ENCODE data around the gene RNASE11.
A peak's percentile ranks its signal among the peaks of the same experiment; 100 is the strongest.

RNASE11 gene

GRCh38 chr14:20587489-20588154 is at the start of gene RNASE11:
Gene RNASE11, minus strand, starts transcription at chr14:20588001.
- Histone ChIP-seq H3K27me3 (ENCODE audit: low read depth, low read length) (peaks cover 31% of the 10 kb centered on the region), H3K4me3 (ENCODE audit: low read length) (no peak within 1 kb of the TSS), H3K9ac (ENCODE audit: low read length) (no peak within 1 kb of the TSS), H2AFZ (ENCODE audit: low read depth, low read length) (no peak within 1 kb of the TSS), H3K79me2 (ENCODE audit: low read length) (no peaks in the 10 kb centered on the region), H3K4me1 (ENCODE audit: low read length) (peaks cover 9% of the 10 kb centered on the region), H4K20me1 (ENCODE audit: insufficient read depth, low read length) (no peaks in the 10 kb centered on the region), H3K27ac (ENCODE audit: low read length) (no peak within 1 kb of the TSS), H3K36me3 (replicated peaks; ENCODE audit: low read depth, low read length) (no peaks in the 10 kb centered on the region), H3K4me2 (ENCODE audit: low read length) (no peak within 1 kb of the TSS; the same call in 1 of the 2 replicates), H3K9me3 (ENCODE audit: insufficient read depth, low read length) (no peaks in the 10 kb centered on the region)
- TF ChIP-seq, protein P1, sequence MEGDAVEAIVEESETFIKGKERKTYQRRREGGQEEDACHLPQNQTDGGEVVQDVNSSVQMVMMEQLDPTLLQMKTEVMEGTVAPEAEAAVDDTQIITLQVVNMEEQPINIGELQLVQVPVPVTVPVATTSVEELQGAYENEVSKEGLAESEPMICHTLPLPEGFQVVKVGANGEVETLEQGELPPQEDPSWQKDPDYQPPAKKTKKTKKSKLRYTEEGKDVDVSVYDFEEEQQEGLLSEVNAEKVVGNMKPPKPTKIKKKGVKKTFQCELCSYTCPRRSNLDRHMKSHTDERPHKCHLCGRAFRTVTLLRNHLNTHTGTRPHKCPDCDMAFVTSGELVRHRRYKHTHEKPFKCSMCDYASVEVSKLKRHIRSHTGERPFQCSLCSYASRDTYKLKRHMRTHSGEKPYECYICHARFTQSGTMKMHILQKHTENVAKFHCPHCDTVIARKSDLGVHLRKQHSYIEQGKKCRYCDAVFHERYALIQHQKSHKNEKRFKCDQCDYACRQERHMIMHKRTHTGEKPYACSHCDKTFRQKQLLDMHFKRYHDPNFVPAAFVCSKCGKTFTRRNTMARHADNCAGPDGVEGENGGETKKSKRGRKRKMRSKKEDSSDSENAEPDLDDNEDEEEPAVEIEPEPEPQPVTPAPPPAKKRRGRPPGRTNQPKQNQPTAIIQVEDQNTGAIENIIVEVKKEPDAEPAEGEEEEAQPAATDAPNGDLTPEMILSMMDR (IDR thresholded peaks at IDR 0.05; ENCODE audit: low read depth, low read length): no peak
- TF ChIP-seq EZH2phosphoT487 (IDR thresholded peaks at IDR 0.05; ENCODE audit: low read depth): no peak

DNA sequence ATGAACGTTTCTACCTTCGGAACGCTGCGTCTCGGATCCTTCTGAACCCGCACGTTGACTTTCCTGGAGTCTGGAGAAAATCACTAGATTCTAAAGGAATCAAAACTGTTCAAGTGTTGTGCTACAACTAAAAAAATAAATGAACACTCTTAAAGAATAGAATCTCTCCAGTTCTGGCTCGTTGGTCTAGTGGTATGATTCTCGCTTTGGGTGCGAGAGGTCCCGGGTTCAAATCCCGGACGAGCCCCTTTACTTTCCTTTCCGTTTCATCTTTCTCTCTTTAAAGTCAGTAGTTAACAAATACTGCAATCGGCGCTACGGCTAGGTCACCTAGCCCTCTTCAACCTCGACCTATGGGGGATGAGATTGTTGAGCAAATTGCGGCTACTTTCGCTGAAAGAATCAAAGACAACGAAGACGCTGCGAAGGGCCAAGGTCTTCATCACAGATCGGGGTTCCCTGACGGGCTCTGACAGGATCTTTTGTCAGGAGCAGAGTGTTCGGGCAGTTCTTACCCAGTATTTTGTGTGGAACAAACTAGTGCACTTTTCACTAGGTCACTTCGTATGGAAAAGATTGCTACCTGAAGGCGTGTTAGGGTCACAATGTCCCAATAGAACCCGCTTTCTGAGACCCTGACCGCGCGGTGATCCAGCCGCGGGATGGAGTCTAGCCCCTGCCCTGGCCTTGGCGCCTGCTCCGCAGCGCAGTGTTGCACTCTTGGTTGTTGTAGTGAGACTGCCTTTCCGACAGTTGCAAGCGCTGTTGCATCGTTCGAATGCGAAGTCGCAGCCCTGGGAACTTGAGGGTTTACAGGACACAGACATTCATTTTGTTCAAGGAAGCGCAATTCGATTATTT is 45.3 kb upstream of the RNASE11 start:
- Histone ChIP-seq H3K4me1 (ENCODE audit: low read length) (peaks cover 8% of the 10 kb centered on the region; the same call in 1 of the 2 replicates), H3K9ac (ENCODE audit: low read length) (peak overlapping the region; percentile 72), H3K27ac (ENCODE audit: low read length) (peak overlapping the region; percentile 30), H2AFZ (ENCODE audit: low read depth, low read length) (peak overlapping the region; percentile 78; the same call in 1 of the 2 replicates), H3K9me3 (ENCODE audit: insufficient read depth, low read length) (no peaks in the 10 kb centered on the region), H4K20me1 (ENCODE audit: insufficient read depth, low read length) (no peaks in the 10 kb centered on the region), H3K4me2 (ENCODE audit: low read length) (peak overlapping the region; percentile 86), H3K4me3 (ENCODE audit: low read length) (peak overlapping the region; percentile 83), H3K27me3 (ENCODE audit: low read depth, low read length) (peaks cover 13% of the 10 kb centered on the region), H3K36me3 (replicated peaks; ENCODE audit: low read depth, low read length) (no peaks in the 10 kb centered on the region), H3K79me2 (ENCODE audit: low read length) (no peaks in the 10 kb centered on the region)
- TF ChIP-seq, protein P1 (IDR thresholded peaks at IDR 0.05; ENCODE audit: low read depth, low read length): no peak
- no peak for TF ChIP-seq EZH2phosphoT487 (IDR thresholded peaks at IDR 0.05; ENCODE audit: low read depth)

DNA sequence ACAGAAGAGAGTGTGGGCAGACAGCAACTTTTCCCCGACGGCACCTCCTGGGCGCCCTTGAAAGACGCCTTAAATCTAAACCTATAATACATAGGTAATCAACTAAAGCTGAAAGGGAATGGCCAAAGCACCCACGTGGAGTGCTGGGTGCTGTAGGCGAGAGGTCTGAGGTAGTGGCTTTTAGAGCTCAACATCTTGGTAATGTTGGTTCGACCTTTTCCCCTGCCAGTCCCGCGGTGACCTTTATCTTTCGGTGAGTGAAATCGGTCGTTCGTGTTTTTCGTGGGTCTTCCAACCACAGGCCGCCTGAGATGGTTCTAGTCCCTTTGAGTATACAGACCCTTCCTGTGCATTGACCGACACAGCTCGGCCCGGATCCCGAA is 44.6 kb upstream of the RNASE11 start:
- Histone ChIP-seq H3K9ac (ENCODE audit: low read length) (peak overlapping the region; percentile 72), H3K27ac (ENCODE audit: low read length) (peak overlapping the region; percentile 30), H3K36me3 (replicated peaks; ENCODE audit: low read depth, low read length) (no peaks in the 10 kb centered on the region), H2AFZ (ENCODE audit: low read depth, low read length) (peak overlapping the region; percentile 78; the same call in 1 of the 2 replicates), H3K79me2 (ENCODE audit: low read length) (no peaks in the 10 kb centered on the region), H3K9me3 (ENCODE audit: insufficient read depth, low read length) (no peaks in the 10 kb centered on the region), H3K4me1 (ENCODE audit: low read length) (peaks cover 8% of the 10 kb centered on the region; the same call in 1 of the 2 replicates), H3K4me3 (ENCODE audit: low read length) (peak overlapping the region; percentile 83), H4K20me1 (ENCODE audit: insufficient read depth, low read length) (no peaks in the 10 kb centered on the region), H3K4me2 (ENCODE audit: low read length) (peak overlapping the region; percentile 86), H3K27me3 (ENCODE audit: low read depth, low read length) (peaks cover 18% of the 10 kb centered on the region)
- TF ChIP-seq EZH2phosphoT487 (IDR thresholded peaks at IDR 0.05; ENCODE audit: low read depth): no peak
- TF ChIP-seq, protein P1 (IDR thresholded peaks at IDR 0.05; ENCODE audit: low read depth, low read length): no peak

DNA sequence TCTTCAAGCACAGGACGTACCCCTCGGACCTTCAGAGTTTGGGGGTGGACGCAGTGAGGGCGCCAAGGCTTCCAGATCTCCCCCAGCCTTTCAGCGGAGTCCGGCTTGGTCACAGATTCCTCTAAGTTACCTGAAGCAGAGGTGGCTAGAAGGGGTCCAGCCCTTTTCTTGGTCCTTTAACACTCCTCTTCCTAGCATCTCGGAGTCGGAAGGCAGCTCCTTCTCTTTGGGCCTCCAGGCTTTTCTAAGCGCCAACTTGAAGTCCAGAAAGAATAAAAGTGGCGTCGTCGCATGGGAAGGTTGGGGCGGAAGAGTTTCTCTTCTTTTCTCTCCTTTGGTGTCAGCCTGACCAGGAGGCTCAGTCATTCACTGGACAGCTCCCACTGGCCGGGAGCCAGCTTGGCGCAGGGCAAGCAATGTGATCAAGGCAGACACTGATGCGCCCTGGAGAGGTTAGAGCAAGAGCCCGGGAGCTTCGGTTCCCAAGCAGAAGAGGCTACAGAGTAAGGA is 44.1 kb upstream of the RNASE11 start:
- H3K36me3 ChIP-seq (replicated peaks; ENCODE audit: low read depth, low read length): no peaks in the 10 kb centered on the region

More for the DNA sequence above, 44.1 kb upstream of the RNASE11 start:
- Histone ChIP-seq H4K20me1 (ENCODE audit: insufficient read depth, low read length) (no peaks in the 10 kb centered on the region), H2AFZ (ENCODE audit: low read depth, low read length) (peak overlapping the region; percentile 59), H3K27me3 (ENCODE audit: low read depth, low read length) (peaks cover 18% of the 10 kb centered on the region), H3K4me1 (ENCODE audit: low read length) (peaks cover 8% of the 10 kb centered on the region; the same call in 1 of the 2 replicates), H3K79me2 (ENCODE audit: low read length) (no peaks in the 10 kb centered on the region), H3K4me2 (ENCODE audit: low read length) (peak overlapping the region; percentile 86), H3K9ac (ENCODE audit: low read length) (peak overlapping the region; percentile 72), H3K27ac (ENCODE audit: low read length) (0 out of 2 replicates have a peak overlapping the region, but pooled peaks have one; percentile 4), H3K9me3 (ENCODE audit: insufficient read depth, low read length) (no peaks in the 10 kb centered on the region), H3K4me3 (ENCODE audit: low read length) (peak overlapping the region; percentile 83)
- TF ChIP-seq, protein P1 (IDR thresholded peaks at IDR 0.05; ENCODE audit: low read depth, low read length): no peak
- no peak for TF ChIP-seq EZH2phosphoT487 (IDR thresholded peaks at IDR 0.05; ENCODE audit: low read depth)
